NCI-H748 (cell line): ENCODE data around the gene TKFC.

ENCODE experiments used
- DNase-seq: peaks from one replicate; lab custom pipeline; 2025; ENCODE audit not compliant: unreplicated experiment; lab: John Stamatoyannopoulos, UW

The TKFC gene

DNA sequence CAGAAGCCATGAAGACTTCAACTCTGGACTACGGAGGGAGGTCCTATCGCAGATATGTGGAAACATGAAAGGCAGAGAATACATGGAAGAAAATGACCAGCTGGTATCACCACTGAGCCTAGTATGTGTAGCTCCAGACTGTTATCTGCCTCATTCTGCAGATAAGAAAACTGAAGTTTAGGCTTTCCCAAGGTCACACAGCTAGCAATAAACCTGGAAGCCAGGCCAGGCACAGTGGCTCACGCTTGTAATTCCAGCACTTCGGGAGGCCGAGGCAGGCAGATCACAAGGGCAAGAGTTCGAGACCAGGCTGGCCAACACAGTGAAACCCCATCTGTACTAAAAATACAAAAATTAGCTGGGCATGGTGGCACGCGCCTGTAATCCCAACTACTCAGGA, 22.3 kb upstream of the TKFC start:
- DNase-seq: no peak

DNA sequence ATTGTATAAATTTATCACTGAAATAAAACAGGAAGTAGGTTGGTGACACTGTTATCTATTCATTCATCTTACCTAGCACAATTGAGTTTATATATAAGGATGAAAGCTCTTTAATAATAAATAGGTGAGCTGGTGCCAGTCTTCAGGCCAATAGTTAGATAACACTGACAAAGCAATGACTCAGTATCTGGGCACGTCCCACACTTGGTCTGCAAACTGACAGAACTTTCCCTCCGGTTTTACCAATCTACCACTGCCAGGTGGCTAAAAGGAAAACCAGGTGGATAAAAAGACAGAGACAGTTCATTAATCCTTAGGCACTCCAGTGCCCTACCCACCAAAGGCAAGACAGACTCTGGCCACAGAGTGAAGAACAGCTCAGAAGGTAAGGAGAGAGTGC, 17.8 kb upstream of the TKFC start:
- DNase-seq: no peak

DNA sequence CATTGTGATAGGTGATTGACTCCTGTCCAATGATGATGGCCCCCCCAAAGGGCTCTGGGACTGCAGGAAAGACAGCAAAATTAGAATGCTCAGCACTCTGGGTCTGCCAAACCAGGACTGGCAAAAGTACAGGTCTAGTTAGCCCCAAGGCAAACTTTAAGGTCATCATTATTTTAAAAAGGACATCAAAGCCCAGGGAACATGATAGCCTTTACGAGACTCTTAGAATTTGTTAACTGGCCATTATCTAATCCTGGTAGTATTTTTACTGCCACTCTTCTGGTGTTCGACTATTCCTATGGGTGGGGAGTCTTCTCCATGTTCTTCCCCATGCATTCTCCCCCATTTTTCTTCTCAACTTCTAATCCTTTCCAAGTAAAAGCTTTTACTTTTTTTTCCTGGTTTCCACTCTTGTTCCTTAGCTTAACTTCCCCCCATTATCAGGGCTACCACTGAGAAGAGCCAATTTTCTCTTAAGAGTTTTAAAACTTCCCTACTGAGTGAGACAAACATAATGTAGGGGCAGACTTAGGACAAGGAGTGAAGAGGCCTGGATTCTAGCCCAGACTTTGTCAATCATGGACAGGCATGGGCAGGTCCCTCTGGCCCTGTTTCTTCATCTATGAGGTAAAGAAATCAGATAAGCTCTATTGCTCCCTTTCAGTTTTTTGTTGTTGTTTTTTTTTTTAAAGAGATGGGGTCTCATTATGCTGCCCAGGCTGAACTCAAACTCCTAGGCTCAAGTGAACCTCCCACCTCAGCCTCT, 7.2 kb upstream of the TKFC start:
- no peak for DNase-seq

DNA sequence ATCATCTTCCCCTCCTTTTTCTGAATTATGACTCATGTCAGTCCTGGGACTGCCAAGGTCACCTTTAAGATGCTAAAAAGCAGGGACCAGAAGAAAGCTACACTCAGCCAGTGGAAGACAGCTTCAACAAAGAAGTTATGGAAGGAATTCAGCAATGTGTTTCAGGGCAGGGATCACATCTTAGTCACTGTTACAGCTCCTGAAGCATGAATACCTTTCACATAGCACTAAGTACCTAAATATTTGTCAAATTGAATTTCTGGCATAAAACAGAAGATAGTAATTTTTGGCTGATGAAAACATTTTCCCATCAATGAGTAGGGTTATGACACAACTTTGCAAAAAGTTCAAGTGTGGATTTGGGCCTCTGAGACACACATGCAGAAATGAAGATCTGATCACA, 5.4 kb upstream of the TKFC start:
- no peak for DNase-seq

DNA sequence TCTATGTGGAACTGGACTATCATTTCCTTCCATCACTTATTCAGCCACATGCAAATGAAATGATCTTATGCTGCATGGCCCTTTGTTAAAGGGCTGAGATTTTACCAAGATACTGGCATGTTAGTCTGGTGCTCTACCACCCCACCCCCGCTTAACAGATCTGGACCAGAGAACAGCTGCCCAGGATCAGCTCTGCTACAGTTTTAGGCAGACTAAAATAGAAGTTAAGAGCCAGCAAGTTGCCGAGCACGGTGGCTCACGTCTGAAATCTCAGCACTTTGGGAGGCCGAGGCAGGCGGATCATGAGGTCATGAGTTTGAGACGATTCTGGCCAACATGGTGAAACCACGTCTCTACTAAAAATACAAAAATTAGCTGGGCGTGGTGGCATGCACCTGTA, 4.7 kb upstream of the TKFC start:
- no peak for DNase-seq

DNA sequence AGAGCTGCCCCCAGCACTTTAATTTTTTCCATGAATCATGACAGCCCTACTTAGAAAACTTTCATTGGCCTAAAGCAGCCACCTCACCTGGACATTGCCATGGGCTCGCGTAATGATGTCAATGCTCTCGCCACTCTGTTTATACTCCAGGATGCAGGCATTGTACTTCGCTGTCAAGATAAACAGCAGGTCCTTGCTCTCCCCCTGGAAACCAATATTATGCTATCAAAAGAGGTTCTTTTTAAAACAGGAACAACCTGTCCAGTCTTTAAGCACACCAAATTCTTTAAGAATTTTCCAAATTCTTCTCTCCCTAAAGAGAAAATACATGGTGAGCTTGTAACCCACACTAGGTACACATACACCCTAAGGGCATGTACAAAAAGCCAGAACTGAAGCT, 3.2 kb upstream of the TKFC start:
- no peak for DNase-seq

DNA sequence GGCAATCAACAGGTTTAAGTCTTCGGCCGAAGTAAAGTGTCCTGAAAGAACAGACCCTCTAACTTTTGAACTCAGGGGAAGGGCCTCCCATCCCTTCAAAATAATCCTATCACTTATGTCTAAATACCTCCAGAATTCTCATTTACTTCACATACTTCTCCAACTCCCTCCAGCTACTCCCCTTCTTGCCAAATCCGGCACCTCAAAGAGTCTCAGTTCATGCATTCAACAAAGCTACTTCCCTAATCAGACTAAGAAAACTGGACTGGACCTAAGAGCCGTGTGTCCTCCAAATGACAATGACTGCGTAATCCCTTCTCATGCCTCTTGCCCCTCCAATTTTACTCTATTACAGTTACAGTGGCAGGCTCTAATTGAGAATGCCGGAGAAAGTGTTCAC, 1.4 kb upstream of the TKFC start:
- DNase-seq: no peak

DNA sequence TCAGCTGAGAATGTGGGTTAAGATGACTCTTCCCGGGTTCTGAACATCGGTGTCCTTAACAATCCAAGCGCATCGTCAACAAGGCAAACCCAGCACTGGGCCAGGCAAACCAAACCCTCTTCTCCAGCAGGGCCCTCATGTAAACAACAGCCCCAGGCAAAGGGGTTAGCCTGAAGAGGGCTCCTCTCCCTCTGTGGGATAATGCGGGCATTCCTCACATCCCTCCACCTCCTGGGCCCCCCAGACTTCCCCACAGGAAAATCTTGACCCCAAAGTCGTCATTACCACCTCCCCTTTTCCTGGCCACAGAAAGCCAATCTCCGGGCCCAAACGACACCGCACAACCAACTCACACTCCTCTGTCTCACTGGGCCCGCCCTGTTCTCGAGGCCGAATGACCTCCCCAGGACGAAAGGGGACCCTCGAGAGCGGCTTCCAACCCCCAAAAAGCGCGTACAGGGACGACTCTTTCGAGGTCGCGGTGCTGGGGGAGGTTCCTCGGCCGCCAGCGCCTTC, 689 bp upstream of the TKFC start:
- no peak for DNase-seq

DNA sequence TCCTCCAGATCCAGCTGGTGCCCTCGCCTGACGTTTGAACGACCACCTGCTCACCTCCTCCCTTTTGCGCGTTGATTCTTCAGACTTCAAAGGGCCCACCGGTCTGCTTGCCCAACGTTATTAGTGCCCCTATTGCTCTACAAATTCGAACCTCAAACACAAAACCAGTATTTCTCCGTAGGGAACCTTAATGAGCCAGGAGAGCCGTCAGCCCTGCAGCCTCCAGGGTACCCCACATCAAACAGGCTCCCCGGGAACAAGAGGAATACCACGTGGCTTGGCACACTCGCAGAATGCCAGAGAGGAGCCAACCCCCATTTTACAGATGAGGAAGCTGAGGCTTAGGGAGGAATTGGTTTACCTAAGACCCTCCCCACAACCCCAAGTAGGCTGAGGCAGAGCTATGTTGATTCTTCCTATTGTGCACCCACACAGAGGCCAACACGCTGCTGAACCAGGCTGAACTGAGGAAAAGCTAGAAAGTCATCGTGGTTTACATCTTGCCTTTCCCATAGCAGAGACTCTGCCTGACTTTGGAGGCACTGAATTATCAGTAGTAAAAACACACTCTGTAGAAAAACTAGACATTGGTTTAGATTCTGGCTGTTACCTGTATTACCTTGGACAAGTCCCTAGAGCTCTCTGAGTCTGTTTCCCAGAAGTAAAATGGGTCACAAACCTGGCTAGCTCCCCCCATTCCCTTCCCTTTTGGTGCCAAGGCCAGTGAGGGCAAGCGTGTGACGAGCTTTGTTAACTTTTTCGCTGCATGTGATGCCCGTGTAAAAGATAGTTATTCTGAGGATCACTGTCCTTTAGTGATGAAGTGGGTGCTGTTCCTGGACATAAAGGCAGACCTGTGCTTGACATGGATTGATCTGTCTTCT, 764 bp downstream of the TKFC start:
- DNase-seq: no peak

DNA sequence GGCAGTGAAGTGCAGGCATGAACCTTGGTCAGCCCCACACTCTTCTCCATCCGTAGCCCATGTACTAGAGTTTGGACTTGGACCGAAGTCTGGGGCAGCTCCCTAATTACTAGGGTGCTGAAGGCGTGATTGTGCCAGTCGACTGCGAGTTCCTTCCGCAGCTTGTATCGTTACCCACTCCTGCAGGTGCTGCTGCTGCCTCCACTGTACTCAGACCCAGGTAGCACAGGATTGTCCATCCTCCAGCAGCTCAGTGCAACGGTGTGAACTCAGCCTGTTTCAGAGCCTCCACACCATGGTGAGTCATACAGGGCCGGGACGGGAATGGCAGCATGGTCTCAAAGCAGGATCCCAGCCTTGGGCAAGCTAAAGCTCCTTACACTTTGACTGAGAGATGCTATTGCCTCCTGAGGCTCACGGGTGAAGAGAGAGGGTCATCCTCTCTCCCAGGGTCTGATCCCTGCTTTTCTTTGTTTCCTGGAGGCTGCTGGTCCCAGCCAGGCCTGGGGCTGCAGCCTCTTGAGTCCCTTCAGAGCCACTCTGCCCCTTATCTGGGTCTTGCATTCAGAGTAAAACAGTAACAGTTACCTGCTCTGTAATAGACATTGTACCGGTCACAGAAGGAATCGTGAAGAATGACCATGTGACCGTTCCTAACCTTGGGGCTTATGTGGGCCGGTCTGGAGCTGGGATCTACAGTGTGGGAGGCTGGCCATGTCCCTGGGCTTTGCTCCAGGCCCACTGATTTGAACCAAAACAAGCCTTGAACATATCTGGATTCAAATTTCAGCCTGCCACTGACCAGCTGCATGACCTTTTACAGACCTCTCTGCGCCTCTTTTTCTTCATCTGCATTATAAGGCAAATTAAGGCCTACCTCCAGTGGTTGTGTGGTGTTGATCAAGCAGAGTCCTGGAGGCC, 1.7 kb downstream of the TKFC start:
- no peak for DNase-seq

DNA sequence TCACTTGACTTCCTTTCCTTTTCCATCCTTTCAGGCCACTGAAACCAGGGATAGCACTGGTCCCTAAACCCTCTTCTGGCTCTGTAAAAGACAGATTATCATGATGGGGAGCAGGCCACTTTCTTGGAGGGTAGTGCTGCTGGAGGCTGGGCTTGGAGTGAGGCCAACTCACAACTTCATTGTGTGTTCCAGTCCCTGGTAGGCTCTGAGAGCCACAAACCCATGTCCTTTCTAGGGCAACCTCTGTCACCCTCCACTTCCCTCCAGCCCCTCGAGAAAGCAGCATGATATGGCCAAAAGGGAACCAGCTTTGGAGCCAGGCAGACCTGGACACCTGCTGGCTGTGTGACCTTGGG, 2.3 kb downstream of the TKFC start:
- no peak for DNase-seq

DNA sequence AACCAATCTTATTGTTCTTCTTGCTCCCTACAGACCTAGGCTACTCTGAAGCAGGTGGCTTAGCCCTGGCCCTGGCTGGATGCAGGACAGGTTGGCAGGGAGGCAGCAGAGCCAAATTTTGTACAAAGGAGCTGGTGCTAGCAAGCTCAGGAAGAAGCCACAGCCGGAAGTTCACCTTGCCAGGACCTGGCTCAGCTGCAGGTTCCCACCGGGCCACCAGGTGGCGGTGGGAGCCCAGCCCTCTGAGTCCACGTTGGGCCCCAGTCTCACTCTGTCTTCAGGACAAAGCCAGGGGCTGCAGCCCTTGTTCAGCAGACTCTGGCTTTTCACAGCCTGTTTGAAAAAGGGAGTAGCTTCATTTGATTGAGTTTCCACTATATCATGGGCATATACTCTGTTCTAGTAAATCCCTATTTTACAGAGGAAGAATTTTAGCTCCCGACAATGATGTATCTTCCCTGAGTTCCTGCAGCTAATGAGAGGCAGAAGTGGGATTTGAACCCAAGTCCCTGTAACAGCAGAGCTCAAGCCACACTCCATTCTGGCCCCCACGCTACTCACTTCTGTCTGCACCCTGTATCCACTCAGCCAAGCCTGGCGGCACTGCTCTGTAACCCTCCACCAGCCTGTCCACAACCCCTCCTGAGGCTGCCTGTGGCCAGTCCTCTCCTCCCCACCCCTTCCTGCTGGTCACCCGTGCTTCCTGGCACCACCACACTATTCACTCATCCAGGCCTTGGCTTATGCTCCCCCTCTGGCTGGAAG, 3.3 kb downstream of the TKFC start:
- DNase-seq: peak; percentile 80

DNA sequence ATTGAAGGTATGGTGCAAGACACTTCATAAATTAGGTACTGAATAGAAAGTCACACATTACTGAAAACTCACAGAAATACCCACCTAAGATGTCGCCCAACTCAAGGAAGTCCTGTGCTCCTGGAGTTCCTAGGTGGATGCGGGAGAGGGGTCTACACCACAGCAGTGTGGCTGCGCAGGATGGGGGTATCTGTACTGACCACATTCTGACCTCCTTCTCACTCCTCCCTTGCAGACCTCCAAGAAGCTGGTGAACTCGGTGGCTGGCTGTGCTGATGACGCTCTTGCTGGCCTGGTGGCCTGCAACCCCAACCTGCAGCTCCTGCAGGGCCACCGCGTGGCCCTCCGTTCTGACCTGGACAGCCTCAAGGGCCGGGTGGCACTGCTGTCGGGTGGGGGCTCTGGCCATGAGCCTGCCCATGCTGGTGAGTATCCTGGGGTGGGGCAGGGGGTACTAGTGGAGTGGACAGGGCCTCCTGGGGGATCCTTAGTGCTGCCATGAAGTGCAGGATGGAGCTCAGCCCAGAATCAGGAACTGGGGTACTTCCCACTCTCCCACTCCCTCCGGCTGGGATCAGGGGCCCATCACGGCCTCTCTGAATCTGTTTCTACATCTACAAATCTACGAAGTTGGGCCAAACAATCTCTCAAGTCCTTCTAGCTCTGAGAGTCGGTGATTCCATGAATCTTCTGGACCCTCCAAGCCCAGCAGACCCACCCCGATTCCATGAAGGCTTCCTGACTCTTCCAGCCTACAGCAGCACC, 4.9 kb downstream of the TKFC start:
- no peak for DNase-seq

DNA sequence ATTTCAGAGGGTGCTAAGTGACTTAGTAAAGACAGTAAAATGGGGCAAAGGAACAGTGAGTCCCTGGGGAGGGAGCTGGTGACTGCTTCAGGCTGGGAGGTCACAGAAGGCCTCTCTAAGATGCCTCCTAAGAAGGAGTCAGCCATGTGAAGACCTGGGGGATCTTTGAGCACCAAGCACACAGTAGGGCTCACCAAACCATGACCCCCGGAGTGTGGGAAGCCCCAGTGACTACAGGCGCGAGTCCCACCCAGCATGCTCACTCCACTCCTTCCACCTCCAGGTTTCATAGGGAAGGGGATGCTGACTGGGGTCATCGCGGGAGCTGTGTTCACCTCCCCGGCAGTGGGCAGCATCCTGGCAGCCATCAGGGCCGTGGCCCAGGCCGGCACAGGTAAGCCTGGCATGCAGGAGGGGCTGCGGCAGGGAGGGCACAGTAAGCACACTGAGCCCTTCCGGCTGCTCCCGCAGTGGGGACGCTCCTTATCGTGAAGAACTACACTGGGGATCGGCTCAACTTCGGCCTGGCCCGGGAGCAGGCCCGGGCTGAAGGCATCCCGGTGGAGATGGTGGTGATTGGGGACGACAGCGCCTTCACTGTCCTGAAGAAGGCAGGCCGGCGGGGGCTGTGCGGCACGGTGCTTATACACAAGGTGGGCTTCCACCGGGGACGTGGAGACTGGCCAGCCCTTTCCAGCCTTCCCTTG, 5.9 kb downstream of the TKFC start:
- no peak for DNase-seq

DNA sequence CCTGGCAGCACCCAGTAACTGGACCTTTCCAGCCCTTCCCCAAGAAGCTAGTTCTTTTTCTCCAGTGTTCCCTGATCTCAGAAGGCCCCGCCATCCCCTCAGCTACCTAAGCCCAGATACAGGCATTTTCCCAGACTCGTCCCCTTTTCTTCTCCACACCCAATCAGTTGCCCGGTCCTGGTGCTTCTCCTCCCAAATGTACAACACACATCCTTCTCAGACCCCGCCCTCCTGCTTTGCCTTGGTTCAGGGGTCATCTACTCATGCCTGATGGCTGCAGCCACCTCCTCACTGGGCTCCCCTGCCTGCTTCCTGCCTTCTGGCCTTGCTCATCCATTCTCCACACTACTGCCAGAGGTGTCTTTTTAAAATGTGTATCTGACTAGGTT, 6.5 kb downstream of the TKFC start:
- no peak for DNase-seq

DNA sequence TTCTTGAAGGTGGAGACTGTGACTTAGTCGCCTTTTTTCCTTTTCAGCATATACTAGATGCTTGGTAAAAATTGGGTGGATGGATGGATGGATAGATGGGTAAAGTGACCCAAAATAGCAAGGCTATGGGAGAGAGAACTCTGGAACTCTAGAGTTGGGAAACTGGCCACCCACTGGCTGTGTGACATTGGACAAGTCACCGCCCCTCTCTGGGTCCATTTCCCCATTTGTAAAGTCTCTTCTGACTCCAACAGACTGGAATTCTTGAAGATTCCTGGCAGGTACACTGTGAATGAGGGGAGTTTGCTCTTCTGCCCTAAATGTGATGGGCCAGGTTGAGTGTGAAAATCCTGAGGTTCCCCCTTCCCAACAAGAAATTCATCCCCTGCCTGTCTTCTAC, 8.0 kb downstream of the TKFC start:
- DNase-seq: no peak

DNA sequence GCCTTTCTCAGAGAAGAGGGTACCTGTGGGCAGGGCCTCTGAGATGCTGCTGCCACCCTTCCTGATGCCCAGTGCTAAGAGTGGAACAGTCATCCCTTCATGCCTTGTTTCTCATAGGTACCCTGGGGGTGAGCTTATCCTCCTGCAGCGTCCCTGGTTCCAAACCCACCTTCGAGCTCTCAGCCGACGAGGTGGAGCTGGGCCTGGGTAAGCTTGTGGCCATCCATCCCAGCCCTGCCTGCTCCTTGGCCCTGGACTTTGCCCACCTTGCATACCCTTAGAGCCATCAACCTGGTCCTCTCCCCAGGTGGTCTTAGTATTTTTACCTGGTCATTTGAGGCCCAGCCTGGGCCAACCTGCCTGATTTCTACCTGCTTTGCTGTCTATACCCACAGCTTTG, 8.7 kb downstream of the TKFC start:
- DNase-seq: no peak

DNA sequence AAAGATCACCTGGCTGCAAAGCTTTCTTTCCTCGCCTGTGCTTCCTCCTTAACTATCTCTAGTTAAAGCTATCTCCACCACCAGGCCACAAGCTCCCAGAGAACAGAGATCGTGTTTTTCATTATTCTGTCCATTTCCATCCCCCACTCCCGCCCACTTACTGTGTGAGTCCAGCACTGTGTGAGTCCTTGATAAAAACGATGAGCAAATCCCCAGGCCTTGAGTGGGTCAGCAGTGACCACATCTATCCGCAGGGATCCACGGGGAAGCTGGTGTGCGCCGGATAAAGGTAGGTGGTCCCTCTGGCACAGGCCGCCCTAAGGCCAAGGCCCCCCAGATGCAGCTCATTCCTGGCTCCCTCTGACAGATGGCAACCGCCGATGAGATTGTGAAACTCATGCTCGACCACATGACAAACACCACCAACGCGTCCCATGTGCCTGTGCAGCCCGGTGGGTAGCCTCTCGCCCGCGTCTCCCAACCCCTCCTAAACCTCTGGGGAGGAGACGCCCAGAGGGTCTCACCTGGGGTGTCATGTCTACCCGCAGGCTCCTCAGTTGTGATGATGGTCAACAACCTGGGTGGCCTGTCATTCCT, 9.3 kb downstream of the TKFC start:
- no peak for DNase-seq
